NCI-H510A treated with DMSO at 0.1 percent for 48 hours (cell line): ENCODE measurements around the gene ZDHHC4.

ENCODE experiments used
- DNase-seq: peaks from one replicate; lab custom pipeline; 2025; lab: John Stamatoyannopoulos, UW

Gene ZDHHC4

DNA sequence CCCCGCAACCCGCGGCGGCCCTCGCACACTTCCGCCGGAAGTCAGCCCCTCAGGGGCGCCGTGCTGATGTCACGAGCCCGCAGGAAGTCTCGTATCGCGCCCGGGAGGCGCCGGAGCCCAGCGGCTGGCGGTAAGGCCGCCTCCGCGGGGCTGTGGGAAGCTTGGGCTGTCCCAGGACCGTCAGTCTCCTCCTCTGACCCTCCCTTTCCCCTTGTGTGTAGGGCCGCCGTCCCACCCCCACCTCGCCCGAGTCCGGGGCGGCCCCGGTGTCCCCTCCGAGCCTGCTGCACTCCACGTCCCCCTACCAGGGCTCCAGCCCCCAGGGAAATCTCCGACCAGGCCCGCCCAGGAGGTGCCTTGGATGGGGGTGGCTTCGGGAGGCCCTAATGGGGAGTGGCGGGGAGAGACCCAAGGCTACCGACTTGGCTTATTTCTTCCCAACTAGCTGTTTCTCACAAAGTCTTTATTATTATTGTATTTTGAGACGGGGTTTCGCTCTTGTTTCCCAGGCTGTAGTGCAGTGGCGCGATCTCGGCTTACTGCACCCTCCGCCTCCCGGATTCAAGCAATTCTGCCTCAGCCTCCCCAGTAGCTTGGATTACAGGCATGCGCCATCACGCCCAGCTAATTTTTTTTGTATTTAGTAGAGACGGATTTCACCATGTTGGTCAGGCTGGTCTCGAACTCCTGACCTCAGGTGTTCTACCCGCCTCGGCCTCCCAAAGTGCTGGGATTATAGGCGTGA is at the start of gene ZDHHC4:
ZDHHC4 (plus strand) TSS at position 86 of the 745 bp plus-strand sequence. CDS start 3,108 bp downstream, outside the sequence.
- peak; percentile 57 for DNase-seq

DNA sequence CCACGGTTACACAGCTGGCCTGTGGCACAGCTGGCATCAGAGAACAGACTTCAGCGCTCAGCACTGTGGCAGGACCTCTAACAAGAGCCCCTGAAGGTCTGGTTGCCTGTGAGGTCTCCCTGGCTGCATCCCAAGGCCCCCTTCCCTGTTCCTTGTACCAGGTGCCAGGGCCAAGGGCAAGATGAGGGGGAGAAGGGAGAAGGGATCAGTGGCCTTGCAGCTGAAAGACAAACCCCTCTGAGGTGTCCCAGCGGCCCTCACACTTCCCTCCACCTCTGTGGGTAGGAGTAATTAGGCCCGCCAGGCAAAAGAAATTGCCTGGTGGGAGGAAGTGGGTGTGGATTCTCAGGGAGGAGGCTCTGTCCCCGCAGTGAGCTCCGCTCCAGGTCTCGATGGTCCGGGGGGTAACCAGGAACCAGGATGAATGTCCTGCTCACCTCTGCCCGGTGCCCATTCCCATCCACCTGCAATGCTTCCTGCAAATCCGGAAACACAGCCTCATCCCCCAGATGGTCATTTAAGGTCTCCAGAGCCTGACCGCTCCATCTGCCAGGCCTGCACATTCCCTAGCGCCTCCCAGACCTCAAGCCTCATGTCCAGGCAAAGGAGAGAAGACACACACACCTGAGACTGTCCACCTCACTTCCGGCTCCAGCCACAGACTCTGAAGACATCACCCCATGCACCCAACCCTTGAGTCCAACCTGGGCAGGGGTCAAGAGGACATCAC is 48.7 kb upstream of the ZDHHC4 start:
- no peak for DNase-seq

DNA sequence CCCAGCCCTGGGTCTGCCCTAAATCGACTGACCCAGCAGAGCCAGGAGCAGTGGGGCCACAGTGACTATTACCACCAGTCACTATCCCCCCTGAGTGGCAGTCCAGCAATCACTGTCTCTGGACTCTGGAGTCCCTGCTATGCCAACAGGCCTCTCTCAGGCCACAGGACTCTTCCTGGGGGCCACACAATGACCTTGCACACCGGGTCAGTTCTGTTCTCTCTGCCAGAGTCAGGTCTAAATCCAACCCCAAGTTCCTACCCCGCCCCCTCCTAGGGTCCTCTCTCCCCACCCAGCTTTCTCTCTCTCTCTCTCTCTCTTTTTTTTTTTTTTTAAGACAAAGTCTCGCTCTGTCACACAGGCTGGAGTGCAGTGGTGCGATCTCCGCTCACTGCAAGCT is 47.6 kb upstream of the ZDHHC4 start:
- no peak for DNase-seq

DNA sequence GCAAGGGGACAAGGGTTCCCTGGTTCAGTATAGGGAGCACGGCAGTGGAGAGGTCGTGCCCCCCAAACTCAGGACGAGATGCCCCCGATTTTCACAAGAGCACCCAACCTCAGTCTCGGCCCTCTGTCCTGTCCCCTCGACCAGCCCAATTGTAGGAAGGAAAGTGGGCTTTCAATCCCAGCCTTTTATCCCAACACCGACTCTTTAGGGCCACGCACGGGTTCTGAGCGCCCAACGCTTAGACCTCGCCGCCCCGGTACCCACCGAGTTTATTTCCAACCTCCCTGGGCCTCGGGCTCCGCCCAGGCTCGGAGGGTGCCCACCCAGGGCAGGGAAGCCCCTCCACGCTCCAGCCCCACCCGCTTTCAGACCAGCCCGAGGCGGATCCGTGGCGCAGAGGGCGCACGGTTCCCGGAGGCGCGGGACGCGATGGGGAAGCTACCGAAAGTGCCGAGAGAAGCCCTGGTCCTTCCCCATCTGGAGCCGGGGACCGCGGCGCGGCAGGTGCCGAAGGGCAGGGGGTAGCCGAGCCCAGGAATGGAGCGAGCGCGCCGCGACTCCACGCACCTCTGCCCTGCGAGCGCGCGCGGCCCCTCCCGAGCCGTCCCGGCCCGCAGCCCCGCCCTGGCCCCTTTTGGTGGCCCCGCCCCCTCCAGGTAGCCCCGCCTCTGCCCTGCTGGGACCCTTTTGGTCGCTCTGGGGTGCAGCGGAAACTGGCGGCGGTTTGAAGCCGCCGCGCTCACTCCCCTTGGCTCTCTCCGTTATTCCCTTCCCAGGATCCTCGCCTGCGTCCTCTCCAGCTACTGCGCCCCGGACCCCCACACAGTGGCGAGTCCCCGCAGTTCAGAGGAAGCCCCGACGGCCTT is 46.4 kb upstream of the ZDHHC4 start:
- no peak for DNase-seq

DNA sequence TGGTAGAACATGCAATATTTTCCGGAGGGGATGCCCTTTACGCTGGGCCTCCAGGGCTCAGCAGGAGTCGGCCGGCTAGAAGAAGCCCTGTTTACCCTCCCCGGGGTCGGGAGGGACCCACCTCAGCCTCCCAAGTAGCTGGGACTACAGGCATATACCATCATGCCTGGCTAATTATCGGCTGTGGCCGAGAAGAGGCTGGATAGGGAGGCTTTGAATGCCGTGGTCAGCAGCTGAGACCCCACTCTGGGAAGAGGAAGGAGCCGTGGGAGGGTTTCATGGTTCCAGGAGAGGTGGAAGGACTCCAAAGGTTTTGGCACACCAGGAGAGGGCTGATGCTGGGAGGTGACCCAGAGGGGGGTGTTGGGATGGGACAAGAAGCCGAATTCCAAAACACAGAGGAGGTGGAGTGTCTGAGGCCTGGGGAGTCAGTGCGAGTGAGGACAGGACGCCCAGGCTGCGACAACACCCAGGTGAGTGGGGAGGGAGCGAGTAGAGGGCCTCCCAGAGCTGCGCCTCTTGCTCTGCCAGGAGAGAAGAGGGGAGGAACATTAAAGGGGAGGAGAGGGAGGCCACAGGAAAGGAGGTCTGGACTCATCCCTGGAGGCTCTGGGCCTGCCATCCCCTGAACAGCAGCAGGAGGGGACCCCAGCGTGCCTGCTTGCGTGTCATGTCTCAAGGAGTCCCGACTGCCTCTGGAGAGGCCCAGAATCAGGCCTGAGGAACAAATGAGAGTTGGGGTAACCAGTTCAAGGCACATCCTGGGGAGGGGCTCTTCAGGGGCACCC is 45.6 kb upstream of the ZDHHC4 start:
- no peak for DNase-seq

DNA sequence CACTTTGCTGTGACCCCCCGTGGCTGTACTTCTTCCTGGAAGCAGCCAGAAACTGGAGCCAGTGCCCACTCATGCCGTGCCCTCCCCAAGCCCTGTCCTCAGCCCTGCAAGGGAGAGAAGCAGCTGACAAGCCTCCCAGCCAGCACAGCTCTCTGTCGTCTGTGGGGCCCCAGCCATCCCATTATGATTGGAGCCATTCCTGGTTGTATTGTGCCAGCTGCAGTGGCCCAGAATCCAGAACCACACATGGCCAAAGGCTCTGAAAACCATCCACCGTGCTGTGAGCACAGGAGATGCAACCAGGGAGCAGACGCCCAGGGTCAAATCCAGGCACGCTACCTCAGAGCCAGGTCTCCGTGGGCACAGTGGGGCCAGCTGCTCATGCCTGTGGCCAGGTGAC is 44.7 kb upstream of the ZDHHC4 start:
- DNase-seq: no peak

DNA sequence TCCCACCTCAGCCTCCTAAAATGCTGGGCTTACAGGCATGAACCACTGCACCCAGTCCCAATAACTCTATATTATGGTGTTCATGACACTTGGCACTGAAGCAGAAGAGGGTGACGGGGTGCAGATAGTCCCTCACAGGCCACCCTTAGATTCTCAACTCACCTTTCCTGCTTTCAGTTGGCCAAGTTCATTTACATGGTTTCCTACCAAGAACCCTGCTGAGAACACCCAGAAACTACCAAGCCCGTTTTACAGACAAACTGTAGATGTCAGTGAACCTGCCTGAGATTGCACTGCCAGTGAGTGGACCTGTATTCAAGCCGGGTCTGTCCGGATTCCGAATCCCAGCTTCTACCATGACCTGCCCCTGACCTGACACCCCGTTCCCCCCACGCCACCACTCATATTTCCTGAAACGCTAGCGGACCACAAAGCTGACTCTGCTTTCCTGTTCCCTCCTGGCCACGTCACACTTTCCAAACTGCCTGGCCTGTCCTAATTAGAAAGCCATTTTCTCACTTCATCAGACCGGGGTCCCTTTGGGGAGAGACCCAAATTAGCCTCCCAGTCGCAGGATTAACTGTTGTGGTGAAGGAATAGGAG is 43.3 kb upstream of the ZDHHC4 start:
- DNase-seq: no peak

DNA sequence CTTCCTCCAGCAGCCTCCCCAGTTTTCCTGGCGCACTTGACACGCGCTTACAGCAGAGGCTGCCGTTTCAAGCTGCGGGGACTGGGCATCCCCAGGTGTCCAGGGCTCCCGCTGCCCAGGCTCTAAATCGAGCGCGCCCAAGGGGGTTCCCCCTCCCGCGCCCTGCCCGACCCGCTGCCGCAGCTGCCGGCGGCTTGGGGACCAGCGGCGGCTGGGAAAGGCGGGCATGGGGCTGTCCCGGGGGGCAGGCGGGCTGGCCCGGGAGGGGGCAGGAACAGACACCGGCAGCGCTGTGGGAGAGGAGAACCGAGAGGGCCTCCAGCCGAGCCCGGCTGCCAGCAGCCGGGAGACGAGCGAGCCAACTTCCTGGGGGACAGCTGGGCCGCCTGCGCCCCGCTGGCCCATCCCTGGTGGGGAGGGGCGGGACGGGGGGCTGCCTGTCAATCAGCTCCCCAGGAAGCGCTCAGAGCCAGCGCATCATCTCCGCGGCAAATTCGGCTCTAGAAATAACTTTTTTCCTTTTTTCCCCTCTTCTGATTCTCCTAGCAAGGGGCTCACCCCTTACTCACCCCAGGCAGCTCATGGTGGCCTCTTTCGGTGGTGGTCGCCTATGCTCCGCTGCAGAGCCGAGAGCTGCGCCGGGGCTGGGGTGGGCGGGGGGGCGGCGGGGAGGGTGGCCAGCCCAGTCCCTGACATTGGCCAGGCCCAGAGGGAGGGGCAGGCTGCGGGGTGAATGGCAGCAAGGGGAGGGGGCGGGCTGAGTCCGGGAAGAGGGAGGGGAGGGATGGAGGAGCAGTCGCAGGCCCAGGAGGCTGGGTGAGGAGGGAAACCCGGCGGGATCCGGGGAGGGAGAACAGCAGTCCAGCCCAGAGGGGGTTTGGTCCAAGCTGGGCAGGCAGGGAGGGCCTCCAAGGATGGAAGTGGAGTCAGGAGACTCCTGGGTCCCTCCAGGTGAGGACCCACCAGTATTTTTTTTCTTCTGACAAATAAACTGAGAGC is 40.7 kb upstream of the ZDHHC4 start:
- peak; percentile 20 for DNase-seq

DNA sequence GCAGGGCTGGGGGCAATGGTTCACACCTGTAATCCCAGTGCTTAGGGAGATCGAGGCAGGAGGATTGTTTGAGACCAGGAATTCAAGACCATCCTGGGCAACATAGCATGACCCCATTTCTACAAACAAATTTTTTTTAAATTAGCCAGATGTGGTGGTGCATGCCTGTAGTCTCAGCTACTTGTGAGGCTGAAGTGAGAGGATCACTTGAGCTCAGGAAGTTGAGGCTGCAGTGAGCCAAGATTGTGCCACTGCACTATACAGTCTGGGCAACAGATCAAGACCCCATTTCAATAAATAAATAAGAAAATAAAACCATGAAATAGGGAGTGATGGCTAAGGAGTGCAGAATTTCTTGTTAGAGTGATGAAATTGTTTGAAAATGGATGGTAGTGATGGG is 34.9 kb upstream of the ZDHHC4 start:
- no peak for DNase-seq

DNA sequence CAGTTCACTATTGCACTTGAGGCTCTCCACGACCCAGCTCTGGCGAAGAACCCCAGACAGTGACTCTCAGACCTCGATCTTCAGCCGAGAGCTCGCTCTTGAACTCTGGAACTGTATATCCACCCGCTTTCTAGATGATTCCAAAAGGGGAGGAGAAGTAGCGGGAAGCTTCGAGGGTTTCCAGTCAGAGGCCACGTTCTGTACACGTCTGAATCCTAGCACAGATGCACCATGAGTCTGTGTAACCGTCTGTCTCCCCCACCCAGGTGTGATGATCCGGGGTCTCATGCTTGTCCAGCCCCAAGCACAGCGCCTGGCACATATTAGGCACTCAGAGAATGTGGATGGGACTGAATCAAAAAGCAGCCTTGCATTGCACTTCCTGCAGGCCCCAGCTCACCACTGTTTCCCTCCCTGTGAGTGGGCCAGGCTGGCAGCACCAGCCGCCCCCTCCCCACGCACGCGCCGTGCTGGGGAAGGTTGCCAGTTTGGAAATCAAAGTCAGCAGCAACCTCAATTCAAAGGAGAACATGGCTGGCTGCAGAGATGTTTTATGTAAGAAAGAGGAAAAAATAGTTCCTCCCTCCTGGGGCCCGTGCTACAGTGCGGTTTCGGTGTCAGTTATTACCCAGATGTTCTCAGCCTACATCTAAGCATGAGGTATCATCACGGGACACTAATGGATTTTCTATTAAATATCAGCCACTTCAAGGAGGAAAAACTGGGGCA is 31.7 kb upstream of the ZDHHC4 start:
- no peak for DNase-seq

DNA sequence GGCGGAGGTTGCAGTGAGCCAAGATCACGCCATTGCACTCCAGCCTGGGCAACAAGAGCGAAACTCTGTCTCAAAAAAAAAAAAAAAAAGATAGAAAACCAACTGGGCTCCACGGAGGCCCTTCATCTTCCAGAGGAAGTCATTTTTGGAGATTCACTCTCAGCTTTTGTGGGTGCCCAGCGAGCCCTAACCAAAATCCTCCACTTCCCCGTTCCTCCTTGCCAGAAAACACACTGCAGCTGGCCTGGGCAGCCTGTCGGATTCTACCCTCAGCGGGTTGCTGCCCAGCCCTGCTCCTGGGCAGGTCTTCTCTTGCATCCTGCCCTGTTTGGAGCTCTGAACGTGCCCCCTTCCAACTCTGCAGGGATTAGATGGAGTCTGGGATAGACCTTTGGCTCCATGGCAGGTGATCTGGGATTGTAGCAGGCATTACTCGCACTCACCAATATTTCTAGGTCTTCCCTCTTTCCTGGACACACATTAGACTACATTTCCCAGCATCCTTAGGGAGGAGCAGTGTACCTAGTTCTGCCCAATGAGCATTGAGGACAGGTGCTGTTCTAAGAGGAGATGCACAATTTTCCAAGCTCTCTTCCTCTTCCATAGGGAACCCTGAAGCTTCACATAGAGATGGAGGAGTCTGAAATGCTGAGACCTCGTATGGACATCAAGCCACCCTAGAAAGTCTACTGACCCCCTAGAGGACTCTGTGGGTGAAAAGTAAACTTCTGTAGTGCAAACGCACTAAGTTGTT is 30.6 kb upstream of the ZDHHC4 start:
- peak; percentile 37 for DNase-seq

DNA sequence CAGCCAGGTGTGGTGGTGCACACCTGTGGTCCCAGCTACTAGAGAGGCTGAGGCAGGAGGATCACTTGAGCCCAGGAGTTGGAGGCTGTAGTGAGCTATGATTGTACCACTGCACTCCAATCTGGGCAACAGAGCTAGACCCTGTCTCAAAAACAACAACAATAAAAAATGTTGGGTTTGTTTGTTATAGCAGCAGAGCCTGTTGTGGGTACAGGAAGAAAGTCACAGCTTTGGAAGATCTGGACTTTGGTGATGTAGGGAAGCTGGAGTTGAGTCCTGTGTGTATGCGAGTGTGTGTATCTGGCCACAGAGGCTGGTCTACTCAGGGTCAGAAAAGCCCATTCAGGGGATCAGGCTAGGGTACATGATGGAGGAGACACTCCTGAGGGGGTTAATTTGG is 29.9 kb upstream of the ZDHHC4 start:
- no peak for DNase-seq

DNA sequence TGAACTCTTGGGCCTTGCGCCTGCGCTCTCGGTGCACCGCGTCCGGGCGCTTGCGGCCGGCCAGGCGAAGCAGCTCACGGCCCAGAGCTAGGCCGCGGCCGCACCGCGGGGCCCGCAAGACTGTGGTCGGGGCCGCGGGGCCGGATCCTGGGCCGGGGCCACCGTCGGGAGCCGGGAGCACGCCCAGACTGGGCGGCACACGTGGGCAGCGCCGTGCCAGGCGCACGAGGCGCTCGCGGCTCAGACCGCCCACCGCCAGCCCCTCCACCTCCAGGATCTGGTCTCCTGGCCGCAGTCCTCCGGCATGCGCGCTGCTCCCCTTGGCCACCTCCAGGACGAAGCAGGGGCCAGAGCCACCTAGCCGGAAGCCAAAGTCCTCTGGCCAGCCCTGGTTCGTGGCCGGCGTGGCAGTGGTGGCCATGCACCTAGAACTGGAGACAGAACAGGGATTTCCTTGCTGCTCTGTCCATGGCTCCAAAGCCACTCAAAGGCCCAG is 26.2 kb upstream of the ZDHHC4 start, which contains the start of gene GRID2IP:
GRID2IP (minus strand) TSS at position 446 of the 496 bp plus-strand sequence; CDS start at position 421, 25 bp downstream.
- DNase-seq: no peak

DNA sequence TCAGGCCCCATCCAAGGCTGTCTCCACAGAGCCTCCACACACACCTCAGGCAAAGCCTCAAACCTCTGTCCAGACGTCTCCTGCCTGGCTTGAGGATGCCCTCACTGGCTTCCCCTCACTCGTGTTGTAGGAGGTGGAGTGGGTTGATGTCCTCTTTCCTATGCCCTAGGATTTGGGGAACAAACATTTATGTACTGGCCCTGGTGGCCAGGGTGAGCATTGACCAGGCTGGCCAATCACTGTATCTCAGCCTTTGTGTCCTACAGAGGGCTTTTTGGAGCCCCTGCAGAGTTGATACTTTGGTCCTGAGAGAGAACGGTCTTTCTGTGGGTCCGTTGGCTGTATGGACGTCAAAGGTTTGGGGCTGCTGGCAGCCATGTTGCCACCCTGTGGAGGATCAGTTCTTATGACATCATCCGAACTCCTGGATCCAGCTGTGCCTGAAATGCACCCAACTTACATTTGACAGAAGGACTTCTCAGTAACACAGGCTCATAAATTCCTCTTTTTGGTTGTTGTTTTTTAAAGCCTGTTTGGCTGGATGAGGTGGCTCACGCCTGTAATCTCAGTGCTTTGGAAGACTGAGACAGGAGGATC is 23.7 kb upstream of the ZDHHC4 start:
- DNase-seq: no peak

DNA sequence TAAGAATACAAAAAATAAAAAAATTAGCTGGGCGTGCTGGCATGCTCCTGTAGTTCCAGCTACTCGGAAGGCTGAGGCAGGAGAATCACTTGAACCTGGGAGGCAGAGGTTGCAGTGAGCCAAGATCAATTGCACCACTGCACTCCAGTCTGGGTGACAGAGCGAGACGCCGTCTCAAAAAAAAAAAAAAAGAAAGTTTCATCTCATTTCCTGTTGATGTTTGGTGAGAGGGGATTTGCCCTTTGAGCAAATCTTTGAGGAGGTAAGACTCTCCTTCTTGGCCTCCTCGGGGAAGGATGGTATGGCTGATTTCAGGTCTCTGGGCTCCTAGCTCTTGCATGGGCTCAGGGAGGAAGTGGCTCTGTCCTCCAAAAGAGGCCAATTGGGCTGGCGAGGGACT is 22.4 kb upstream of the ZDHHC4 start:
- no peak for DNase-seq

DNA sequence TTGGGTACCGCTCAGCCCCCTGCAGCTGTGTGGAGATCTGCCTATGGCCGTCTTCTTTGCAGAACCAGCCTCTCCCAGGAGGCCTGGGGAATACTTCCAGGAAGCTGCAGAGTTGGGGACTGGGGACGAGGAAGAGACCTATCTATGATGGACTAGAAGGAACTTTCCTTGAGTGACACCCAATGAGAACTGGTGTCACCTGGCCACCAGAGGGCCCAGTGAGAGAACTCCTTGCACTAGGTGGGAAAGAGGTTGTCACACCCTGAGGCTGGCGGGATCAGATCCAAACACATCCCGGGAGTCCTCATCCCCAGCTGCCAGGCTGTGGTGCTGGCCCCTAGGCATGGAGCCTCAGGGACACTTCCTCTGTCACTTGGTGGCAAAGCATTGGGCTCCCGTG is 21.1 kb upstream of the ZDHHC4 start:
- DNase-seq: no peak

DNA sequence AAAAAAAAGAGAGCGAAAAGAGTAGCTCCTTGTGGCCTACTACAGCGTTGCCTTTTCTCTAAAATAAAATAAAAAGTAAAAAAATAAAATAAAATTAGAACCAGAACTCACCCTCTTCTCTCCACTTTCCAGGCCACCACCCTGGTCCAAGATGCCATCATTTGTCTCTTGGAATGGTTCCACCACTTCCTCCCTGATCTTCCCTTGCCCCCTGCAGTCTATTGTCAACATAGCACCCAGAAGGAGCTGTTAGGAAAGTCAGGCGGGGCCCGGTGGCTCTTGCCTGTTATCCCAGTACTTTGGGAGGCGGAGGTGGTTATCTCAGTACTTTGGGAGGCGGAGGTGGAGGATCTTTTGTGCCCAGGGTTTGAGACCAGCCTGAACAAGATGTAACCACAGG is 18.4 kb upstream of the ZDHHC4 start:
- DNase-seq: peak; percentile 7

DNA sequence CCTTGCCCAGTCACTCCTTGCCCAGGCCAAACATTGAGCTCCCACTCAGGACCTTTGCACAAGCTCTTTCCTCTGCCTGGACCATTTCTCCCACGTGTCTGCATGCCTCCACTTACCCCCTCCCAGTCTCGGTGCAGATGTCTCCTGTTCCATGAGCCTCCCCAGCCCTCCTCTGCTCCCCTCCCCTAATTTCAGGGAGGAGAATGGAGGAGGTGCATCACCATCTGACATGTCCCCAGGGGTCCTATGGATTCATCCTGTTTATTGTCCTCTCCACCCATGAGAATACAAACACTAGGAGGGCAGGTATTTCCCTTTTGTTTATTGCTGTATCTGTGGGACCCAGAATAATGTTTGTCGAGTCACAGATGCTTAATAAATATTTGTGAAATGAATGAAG is 17.4 kb upstream of the ZDHHC4 start:
- no peak for DNase-seq
